GM12865 (cell line): Measurements from ENCODE around the gene FAM180A.

ENCODE experiments used
- DNase-seq: peaks from one replicate; pipeline ENCODE4 v3.0.0; 2010; ENCODE audit warnings: low read depth
- H3K4me3 ChIP-seq: 2 replicates; pipeline ENCODE4 v1.5.1; 2011; ENCODE audit warnings: mild to moderate bottlenecking, low read depth, low read length, control low read depth
- CTCF ChIP-seq: IDR thresholded peaks from 2 replicates; pipeline ENCODE4 v1.5.1; 2011; ENCODE audit warnings: low read length, control low read depth, low read depth, inconsistent platforms; ENCODE audit not compliant: insufficient read depth; ENCODE audit errors: missing control alignments

FAM180A gene

DNA sequence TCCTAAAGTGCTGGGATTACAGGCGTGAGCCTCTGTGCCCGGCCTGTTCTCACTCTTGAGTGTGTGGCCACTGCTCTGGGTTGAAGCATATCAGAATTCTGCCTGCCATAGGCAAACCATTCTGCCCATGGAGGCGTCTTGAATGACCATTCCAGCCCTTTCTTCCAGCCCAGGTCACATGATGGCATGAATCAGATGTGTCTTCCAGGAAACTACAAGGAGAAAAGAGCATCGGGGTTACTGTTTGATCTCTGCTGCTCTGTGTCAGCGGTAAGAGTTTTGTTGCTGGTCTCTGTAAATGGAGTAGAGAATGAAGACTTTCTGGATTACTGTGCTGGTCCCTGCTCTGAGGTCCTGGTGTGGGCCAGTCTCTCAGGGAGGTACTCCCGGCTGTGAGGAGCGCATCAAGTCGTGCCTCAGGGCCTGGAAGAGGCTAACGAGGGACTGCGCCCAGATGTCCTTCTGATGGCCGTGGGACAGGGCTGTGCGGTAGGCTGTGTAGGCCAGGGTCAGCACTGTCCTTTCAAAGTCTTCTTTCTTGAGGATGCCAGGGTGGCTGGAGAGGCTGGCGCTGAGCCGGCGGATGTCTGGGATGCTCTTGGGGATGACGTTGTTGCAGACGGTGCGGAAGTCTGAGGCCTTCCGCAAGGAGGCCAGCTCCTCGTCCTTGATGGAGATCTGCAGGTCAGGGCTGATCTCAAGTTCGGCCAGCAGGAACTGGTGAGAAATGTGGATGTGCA, 14.8 kb downstream of the FAM180A start:
- no peak for TF ChIP-seq CTCF
- DNase-seq, result no peak
- H3K4me3 ChIP-seq, result no peak overlapping the region

GRCh38 chr7:135731131-135731530, 17.5 kb downstream of the FAM180A start:
- no peak for DNase-seq
- TF ChIP-seq CTCF, result no peak
- no peak overlapping the region for H3K4me3 ChIP-seq

DNA sequence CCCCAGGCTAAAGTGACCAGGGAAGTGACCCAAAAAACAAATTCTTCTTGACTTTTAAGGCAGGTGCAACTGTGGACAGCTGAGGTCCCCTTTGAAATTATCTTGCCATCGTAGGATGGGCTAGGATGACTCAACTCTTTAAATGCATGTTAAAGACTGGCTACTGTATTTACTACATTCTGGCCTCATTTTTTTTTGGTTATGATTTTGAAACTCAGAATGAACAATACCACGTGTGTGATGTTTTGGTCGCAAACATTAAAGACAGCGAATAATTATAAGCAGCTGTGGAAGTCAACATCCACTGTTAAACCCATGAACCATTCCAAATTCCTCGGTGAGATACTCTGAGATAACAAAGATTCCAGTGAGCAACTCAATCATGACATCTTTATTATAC, 19.4 kb downstream of the FAM180A start:
- DNase-seq, result no peak
- no peak for TF ChIP-seq CTCF
- H3K4me3 ChIP-seq, result no peak overlapping the region

DNA sequence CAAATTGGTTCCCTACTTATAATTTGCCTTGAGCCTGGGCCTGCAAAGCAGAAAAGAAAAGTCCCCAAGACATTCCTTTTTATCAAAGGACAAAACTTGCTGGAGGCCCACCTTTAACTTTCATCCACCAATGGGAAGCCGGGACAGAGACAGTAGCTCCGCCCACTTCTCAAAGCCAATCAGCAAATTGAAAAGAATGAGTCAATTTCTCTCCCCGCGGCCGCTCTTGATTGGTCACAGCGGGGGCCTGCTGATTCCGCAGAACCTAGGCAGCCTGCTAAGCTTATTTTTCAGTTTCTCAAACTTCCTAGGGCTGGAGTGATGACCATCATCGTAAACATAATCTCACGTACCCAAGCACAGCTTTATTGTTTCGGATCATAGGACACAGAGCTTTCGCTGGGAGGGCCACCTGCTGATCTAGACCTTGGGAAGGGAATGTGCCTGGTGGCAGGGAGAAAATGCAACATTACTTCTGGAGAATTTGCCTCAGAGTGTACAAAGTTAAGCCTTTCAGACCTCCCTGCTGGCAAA, 20.4 kb downstream of the FAM180A start, which contains the start of gene SLC13A4:
TSS of gene SLC13A4 (minus strand) at position 51 of the 534 bp plus-strand sequence. CDS start 690 bp downstream, outside the sequence.
- no peak for TF ChIP-seq CTCF
- H3K4me3 ChIP-seq, result no peak within 1 kb of the TSS
- no peak for DNase-seq

DNA sequence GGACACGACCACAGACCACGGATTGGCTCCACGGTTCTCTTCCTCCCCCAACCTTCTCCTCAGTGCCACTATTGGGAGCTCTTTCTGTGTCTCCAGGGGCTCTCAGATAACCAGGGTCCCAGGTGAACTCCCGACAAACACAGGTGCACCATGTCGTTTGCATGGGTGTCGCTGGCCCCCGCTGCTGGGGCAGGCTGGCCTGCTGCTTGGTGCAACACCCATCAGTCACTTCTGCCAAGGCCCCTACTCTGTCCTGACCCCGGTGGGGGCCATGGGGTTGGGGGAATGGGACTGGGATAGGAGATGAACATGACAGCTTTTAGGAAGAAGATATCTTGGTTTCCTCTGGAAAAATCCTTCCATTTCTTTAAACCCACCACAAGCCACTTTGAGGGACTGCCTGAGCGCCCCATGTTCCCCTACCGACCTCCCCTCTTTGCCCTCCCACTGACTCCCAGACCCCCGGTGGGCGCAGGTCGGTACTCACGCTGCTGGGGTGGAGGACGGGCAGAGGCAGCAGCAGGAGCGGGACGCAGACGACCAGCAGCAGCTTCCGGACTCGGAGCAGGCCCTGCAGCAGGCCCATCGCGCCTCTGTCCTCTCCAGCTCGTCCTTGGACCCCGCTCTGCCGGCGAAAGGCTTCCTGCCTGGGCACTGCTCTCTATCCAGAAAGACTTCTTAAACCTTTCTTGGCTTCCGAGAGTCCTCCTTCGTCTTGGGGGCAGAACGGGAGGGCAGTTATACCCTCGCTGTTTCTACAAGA, 21.5 kb downstream of the FAM180A start:
- H3K4me3 ChIP-seq, result no peak overlapping the region
- no peak for TF ChIP-seq CTCF
- DNase-seq, result no peak

DNA sequence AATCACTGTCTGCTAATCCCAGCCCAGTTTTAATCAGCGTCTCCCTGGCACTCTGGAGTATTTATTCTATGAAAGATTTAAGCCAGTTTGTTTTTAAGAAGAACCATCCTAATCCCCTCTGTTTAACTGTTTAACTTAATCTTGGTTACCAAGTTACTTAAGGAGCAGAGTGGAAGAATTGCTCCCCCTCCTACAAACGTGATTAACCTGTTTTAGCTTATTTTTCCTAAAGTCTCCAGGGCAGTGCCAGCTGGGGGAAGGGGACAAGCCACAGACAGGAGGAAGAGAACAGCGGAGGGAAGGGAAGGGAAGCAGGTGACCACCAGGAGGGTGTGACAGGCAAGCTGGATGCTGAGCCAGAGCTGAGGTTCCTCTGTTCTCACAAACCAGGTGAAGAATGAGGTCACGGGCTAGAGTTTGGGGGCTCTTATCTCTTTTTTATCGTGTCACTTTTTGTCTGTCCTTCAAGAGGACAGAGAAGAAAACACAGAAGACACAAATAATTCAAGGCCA, 22.3 kb downstream of the FAM180A start:
- no peak for TF ChIP-seq CTCF
- H3K4me3 ChIP-seq, result no peak overlapping the region
- no peak for DNase-seq
